GM23338 (cell line): ENCODE measurements around the gene ATP5MC2. TPM values are rescaled to one million over a fixed set of nuclear protein-coding genes. Genes with fewer than 3 reads are reported as not detected.

Experiments
- ATAC-seq: fragments of 200-7000 bp; cut with Tn5 transposase; 3 replicates; pipeline ENCODE4 v1.9.1; 2020
- DNase-seq: peaks from one replicate; pipeline ENCODE4 v3.0.0-alpha.2; 2015; ENCODE audit warnings: low spot score
- H2AFZ ChIP-seq: fragments of 200-600 bp; sonication (generic); 2 replicates; pipeline ENCODE4 v1.8.0; 2016; ENCODE audit warnings: antibody characterized with exemption, mild to moderate bottlenecking, moderate library complexity
- H3F3A ChIP-seq: fragments of 200-600 bp; sonication (generic); replicated peaks from 2 replicates; pipeline ENCODE4 v1.8.0; 2017; ENCODE audit warnings: antibody characterized with exemption, mixed run types, low read depth
- H3K27ac ChIP-seq: fragments of 200-600 bp; sonication (generic); 2 replicates; pipeline ENCODE4 v1.6.1; 2016; ENCODE audit warnings: low read depth
- H3K27me3 ChIP-seq: fragments of 200-600 bp; sonication (generic); 2 replicates; pipeline ENCODE4 v1.8.0; 2016; ENCODE audit warnings: mild to moderate bottlenecking, mixed run types, moderate library complexity; ENCODE audit not compliant: insufficient read depth
- H3K36me3 ChIP-seq: fragments of 200-600 bp; sonication (generic); 2 replicates; pipeline ENCODE4 v1.8.0; 2016; ENCODE audit warnings: mild to moderate bottlenecking; ENCODE audit not compliant: insufficient read depth
- H3K4me1 ChIP-seq: fragments of 200-600 bp; sonication (generic); 2 replicates; pipeline ENCODE4 v1.8.0; 2016; ENCODE audit warnings: mild to moderate bottlenecking, moderate library complexity; ENCODE audit not compliant: insufficient read depth
- H3K4me2 ChIP-seq: fragments of 200-600 bp; sonication (generic); 2 replicates; pipeline ENCODE4 v1.7.1; 2017; ENCODE audit warnings: mixed run types
- H3K4me3 ChIP-seq: fragments of 200-600 bp; sonication (generic); 2 replicates; pipeline ENCODE4 v1.6.1; 2016; ENCODE audit warnings: mixed run types
- H3K79me2 ChIP-seq: fragments of 200-600 bp; sonication (generic); replicated peaks from 2 replicates; pipeline ENCODE4 v1.8.0; 2017; ENCODE audit warnings: mild to moderate bottlenecking; ENCODE audit not compliant: insufficient read depth
- H3K9me2 ChIP-seq: fragments of 200-600 bp; sonication (generic); 2 replicates; pipeline ENCODE4 v1.8.0; 2017; ENCODE audit not compliant: insufficient read depth
- H4K20me1 ChIP-seq: fragments of 200-600 bp; sonication (generic); replicated peaks from 2 replicates; pipeline ENCODE4 v1.8.0; 2017; ENCODE audit warnings: mild to moderate bottlenecking; ENCODE audit not compliant: insufficient read depth
- H3K27ac Mint-ChIP-seq: 2 replicates; pipeline ENCODE4 v1.8.0; 2020; ENCODE audit warnings: inconsistent platforms, mild to moderate bottlenecking, moderate library complexity, mixed read lengths
- H3K27me3 Mint-ChIP-seq: 3 replicates; pipeline ENCODE4 v1.8.0; 2022; ENCODE audit warnings: low read depth, mild to moderate bottlenecking, moderate library complexity, mixed read lengths, inconsistent platforms; ENCODE audit not compliant: insufficient read depth, poor library complexity
- H3K36me3 Mint-ChIP-seq: 3 replicates; pipeline ENCODE4 v1.8.0; 2021; ENCODE audit warnings: low read depth, mild to moderate bottlenecking, inconsistent platforms, moderate library complexity, mixed read lengths
- H3K4me1 Mint-ChIP-seq: 3 replicates; pipeline ENCODE4 v1.8.0; 2020; ENCODE audit warnings: mild to moderate bottlenecking, inconsistent platforms, mixed read lengths
- H3K4me3 Mint-ChIP-seq: 3 replicates; pipeline ENCODE4 v1.8.0; 2021; ENCODE audit warnings: moderate library complexity, mild to moderate bottlenecking, inconsistent platforms, mixed read lengths
- H3K9me3 Mint-ChIP-seq: 3 replicates; pipeline ENCODE4 v1.8.0; 2020; ENCODE audit warnings: moderate library complexity, mild to moderate bottlenecking, inconsistent platforms, mixed read lengths
- CREB1 ChIP-seq: fragments of 250-450 bp; sonication (Bioruptor Pico); IDR thresholded peaks from 2 replicates; pipeline ENCODE4 v1.5.0; 2020; ENCODE audit warnings: low read depth, mild to moderate bottlenecking, moderate library complexity
- CTCF ChIP-seq, 2 experiments: fragments of 200-600 bp in 1 of 2; sonication (generic) in 1 of 2; conservative IDR thresholded peaks; 2 replicates each; pipeline versions ENCODE4 v1.5.1 to v1.6.1; 2016 to 2017; ENCODE audit warnings: antibody characterized with exemption in 2 of 2, low read depth in 2 of 2, mild to moderate bottlenecking in 2 of 2, moderate library complexity in 1 of 2
- ETS1 ChIP-seq: IDR thresholded peaks from 2 replicates; pipeline ENCODE4 v1.6.1; 2016; ENCODE audit warnings: antibody characterized with exemption
- EZH2 ChIP-seq: fragments of 200-600 bp; sonication (generic); IDR thresholded peaks from one replicate; pipeline ENCODE4 v1.8.0; 2017; ENCODE audit warnings: antibody characterized with exemption, mild to moderate bottlenecking, low read depth; ENCODE audit not compliant: unreplicated experiment
- EZH2phosphoT487 ChIP-seq: fragments of 200-600 bp; sonication (generic); IDR thresholded peaks from one replicate; pipeline ENCODE4 v1.8.1; 2018; ENCODE audit warnings: antibody characterized with exemption; ENCODE audit not compliant: unreplicated experiment
- NANOG ChIP-seq: IDR thresholded peaks from 2 replicates; pipeline ENCODE4 v1.6.1; 2016; ENCODE audit warnings: antibody characterized with exemption, borderline replicate concordance
- POLR2AphosphoS5 ChIP-seq: IDR thresholded peaks from 2 replicates; pipeline ENCODE4 v1.6.1; 2016; ENCODE audit warnings: antibody characterized with exemption, low read depth
- REST ChIP-seq: IDR thresholded peaks from one replicate; pipeline ENCODE4 v1.6.1; 2018; ENCODE audit warnings: antibody characterized with exemption; ENCODE audit not compliant: unreplicated experiment
- STAT1 ChIP-seq: IDR thresholded peaks from one replicate; pipeline ENCODE4 v1.6.1; 2016; ENCODE audit warnings: antibody characterized with exemption; ENCODE audit not compliant: unreplicated experiment
- ZNF114 ChIP-seq: fragments of 250-450 bp; sonication (Bioruptor Pico); IDR thresholded peaks from 2 replicates; pipeline ENCODE4 v1.5.0; 2020; ENCODE audit warnings: mild to moderate bottlenecking, moderate library complexity
- ZNF331 ChIP-seq: fragments of 250-450 bp; sonication (Bioruptor Pico); IDR thresholded peaks from 2 replicates; pipeline ENCODE4 v1.5.0; 2020; ENCODE audit warnings: low read depth, mild to moderate bottlenecking, moderate library complexity
- ZNF462 ChIP-seq: fragments of 250-450 bp; sonication (Bioruptor Pico); IDR thresholded peaks from 2 replicates; pipeline ENCODE4 v1.5.0; 2020; ENCODE audit warnings: mild to moderate bottlenecking, moderate library complexity
- polyA plus RNA-seq: library from polyadenylated mRNA; unstranded; fragments of >200 nt; fragmentation: Nextera tagmentation; extraction: Ambion mirVana; gene quantifications from 2 replicates; pipeline ENCODE4 v1.2.1, GENCODE V29; 2016
- total RNA-seq: library from RNA; depleted of rRNA; stranded (reverse); fragments of >200 nt; shearing (Covaris generic); gene quantifications from 2 replicates; pipeline ENCODE4 v1.2.3, GENCODE V29; 2014

ATP5MC2 gene
- total and polyA plus RNA-seq, 2 experiments from 2014 or later = 362 to 821 TPM

DNA sequence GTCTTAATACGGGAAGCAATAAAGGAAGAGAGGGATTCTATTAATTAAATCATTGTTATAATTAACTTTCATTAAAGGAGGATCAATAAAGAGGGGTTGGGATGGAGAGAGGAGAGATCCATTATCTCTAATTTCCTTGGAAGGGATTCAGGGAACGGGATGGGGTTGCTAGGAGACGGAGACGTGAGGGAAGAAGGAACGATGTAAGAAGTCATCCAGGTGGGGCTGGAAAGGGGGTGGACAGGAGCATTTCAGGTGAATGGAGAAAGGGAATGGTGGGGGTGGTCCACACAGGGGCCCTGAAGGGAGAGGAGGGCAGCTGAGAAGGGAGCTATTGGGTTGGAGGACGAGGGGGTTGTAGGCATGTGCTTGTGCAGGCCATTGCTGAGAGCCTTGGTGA is 34.2 kb upstream of the ATP5MC2 start:
- TF ChIP-seq NANOG = no peak
- TF ChIP-seq ZNF331 = no peak
- TF ChIP-seq STAT1 = no peak
- no peak for TF ChIP-seq EZH2phosphoT487
- no peak for TF ChIP-seq REST
- no peak for TF ChIP-seq EZH2
- no peak for TF ChIP-seq ZNF462 (CRISPR knock-in tag)
- TF ChIP-seq ZNF114 (CRISPR knock-in tag) = no peak
- no peak for TF ChIP-seq CREB1 (CRISPR knock-in tag)
- no peak for TF ChIP-seq ETS1
- TF ChIP-seq POLR2AphosphoS5 = no peak
- no peak for TF ChIP-seq CTCF (conservative IDR thresholded peaks at IDR 0.05; ENCODE audit: low read depth in 2 of 2)
- H3K4me1 Mint-ChIP-seq = peaks cover 3% of the 10 kb centered on the region; the same call in 2 of the 3 replicates

More for the DNA sequence above, 34.2 kb upstream of the ATP5MC2 start:
- Histone ChIP-seq H2AFZ (no peak overlapping the region), H3K27me3 (peaks cover 9% of the 10 kb centered on the region; the same call in 1 of the 2 replicates), H3K79me2 (no peaks in the 10 kb centered on the region), H3K9me2 (no peaks in the 10 kb centered on the region), H3K27ac (no peak overlapping the region), H3K4me2 (no peak overlapping the region), H3K4me3 (no peak overlapping the region), H3K36me3 (no peaks in the 10 kb centered on the region), H3F3A (no peaks in the 10 kb centered on the region), H3K4me1 (no peaks in the 10 kb centered on the region), H4K20me1 (no peaks in the 10 kb centered on the region)
- DNase-seq (no peak), ATAC-seq (no peak)
- Mint-ChIP-seq H3K27me3 (peaks cover 10% of the 10 kb centered on the region), H3K4me3 (no peak overlapping the region), H3K27ac (no peak overlapping the region), H3K36me3 (no peaks in the 10 kb centered on the region), H3K9me3 (no peaks in the 10 kb centered on the region)
